Measurements from ENCODE around the gene ANO6.

The ANO6 gene

GRCh38 chr12:45342848-45343247 is 127.0 kb downstream of the ANO6 start:
- no peak overlapping the region for H3K27ac ChIP-seq
- TF ChIP-seq ZFX (IDR thresholded peaks at IDR 0.05) = no peak
- TF ChIP-seq CTCF (conservative IDR thresholded peaks at IDR 0.05) = no peak

GRCh38 chr12:45343269-45344051 is 127.6 kb downstream of the ANO6 start:
- no peak overlapping the region for H3K27ac ChIP-seq
- TF ChIP-seq ZFX (IDR thresholded peaks at IDR 0.05) (no peak), CTCF (conservative IDR thresholded peaks at IDR 0.05) (no peak)

GRCh38 chr12:45348311-45348710 is 132.4 kb downstream of the ANO6 start:
- TF ChIP-seq CTCF (conservative IDR thresholded peaks at IDR 0.05) (no peak), ZFX (IDR thresholded peaks at IDR 0.05) (no peak)
- H3K27ac ChIP-seq = no peak overlapping the region

- H3K27ac ChIP-seq = no peak overlapping the region
- no peak for TF ChIP-seq CTCF (conservative IDR thresholded peaks at IDR 0.05)
- no peak for TF ChIP-seq ZFX (IDR thresholded peaks at IDR 0.05)
Observed at GRCh38 chr12:45348986-45349385, 133.1 kb downstream of the ANO6 start.

GRCh38 chr12:45349916-45350315 is 134.0 kb downstream of the ANO6 start:
- TF ChIP-seq ZFX (IDR thresholded peaks at IDR 0.05) = no peak
- TF ChIP-seq CTCF (conservative IDR thresholded peaks at IDR 0.05) = no peak
- peak overlapping the region; percentile 31; the same call in 1 of the 2 replicates for H3K27ac ChIP-seq

- no peak overlapping the region for H3K27ac ChIP-seq
- TF ChIP-seq CTCF (conservative IDR thresholded peaks at IDR 0.05) (no peak), ZFX (IDR thresholded peaks at IDR 0.05) (no peak)
Observed at GRCh38 chr12:45350861-45351260, 135.0 kb downstream of the ANO6 start.

GRCh38 chr12:45351921-45352670 is 136.2 kb downstream of the ANO6 start:
- TF ChIP-seq ZFX (IDR thresholded peaks at IDR 0.05) (no peak), CTCF (conservative IDR thresholded peaks at IDR 0.05) (no peak)

More at GRCh38 chr12:45351921-45352670, 136.2 kb downstream of the ANO6 start:
- no peak overlapping the region for H3K27ac ChIP-seq
